ENCODE measurements around the gene PSMB2. TPM values are rescaled to one million over a fixed set of nuclear protein-coding genes. Genes with fewer than 3 reads are reported as not detected.

The PSMB2 gene
- total and polyA plus RNA-seq, 2 of the 8 experiments (the other 6 are each of a cell fraction or from before 2014, with no cell fraction given): 91.4 to 101 TPM

- Histone ChIP-seq H4K20me1 (replicated peaks in 1 of 2; ENCODE audit: control insufficient read depth in 1 of 2, insufficient read depth in 2 of 2, low read length in 2 of 2) (peaks cover 0 to 20% of the 10 kb centered on the region in 2 experiments), H3K4me3 (ENCODE audit: extremely low read depth in 1 of 4, insufficient read depth in 2 of 4, low read depth in 3 of 4, low read length in 4 of 4) (peak overlapping the region in 1 of 4 experiments; percentile 67; a peak in 2 of 8 replicates), H2BK5ac (ENCODE audit: low read depth, low read length) (0 out of 2 replicates have a peak overlapping the region, but pooled peaks have one; percentile 16), H4K8ac (ENCODE audit: extremely low read depth, insufficient read depth, low read length) (no peak overlapping the region; the same call in none of the 2 replicates), H2BK12ac (ENCODE audit: low read depth, low read length) (peak overlapping the region; percentile 11; the same call in 1 of the 2 replicates), H3K9ac (replicated peaks in 1 of 4; ENCODE audit: extremely low read depth in 1 of 4, low read depth in 3 of 4, low read length in 3 of 4) (no peak overlapping the region), H3K18ac (ENCODE audit: extremely low read depth, low read length) (no peak overlapping the region), H3K36me3 (ENCODE audit: control insufficient read depth in 2 of 4, insufficient read depth in 4 of 4, low read length in 3 of 4) (peaks cover 0 to 11% (median 0%) of the 10 kb centered on the region in 4 experiments; a peak in 1 of 8 replicates), H3K27ac (ENCODE audit: low read depth, low read length) (no peak overlapping the region), H3K23me2 (ENCODE audit: low read depth, low read length) (peaks cover 25% of the 10 kb centered on the region), H2AK5ac (ENCODE audit: low read depth, low read length) (no peak overlapping the region), H2BK120ac (replicated peaks; ENCODE audit: low read depth, low read length) (no peak overlapping the region), H2BK20ac (ENCODE audit: low read length) (no peak overlapping the region), H3K27me3 (replicated peaks in 1 of 4; ENCODE audit: control insufficient read depth in 3 of 4, extremely low read depth in 1 of 4, insufficient read depth in 3 of 4, low read length in 3 of 4) (peaks cover 69 to 94% (median 88%) of the 10 kb centered on the region in 4 experiments), H3K4ac (replicated peaks; ENCODE audit: insufficient read length, low read depth, low read length) (no peak overlapping the region), H4K91ac (replicated peaks; ENCODE audit: insufficient read length, low read length) (no peak overlapping the region), H3K4me1 (replicated peaks in 1 of 4; ENCODE audit: control insufficient read depth in 3 of 4, insufficient read depth in 4 of 4, low read length in 3 of 4) (peaks cover 7 to 20% (median 15%) of the 10 kb centered on the region in 4 experiments), H3K9me3 (ENCODE audit: insufficient read depth in 2 of 2, low read depth in 1 of 2, low read length in 1 of 2) (no peaks in the 10 kb centered on the region), H2BK15ac (ENCODE audit: low read length) (no peak overlapping the region; the same call in 1 of the 2 replicates), H2AFZ (ENCODE audit: low read length) (no peak overlapping the region), H3K56ac (replicated peaks; ENCODE audit: insufficient read length, low read depth, low read length) (no peak overlapping the region), H3K79me1 (ENCODE audit: low read depth, low read length) (no peaks in the 10 kb centered on the region), H3K14ac (ENCODE audit: insufficient read length) (no peak overlapping the region), H3K4me2 (ENCODE audit: insufficient read depth in 1 of 2, low read depth in 2 of 2, low read length in 2 of 2) (peak overlapping the region; percentile 84 to 88), H4K5ac (ENCODE audit: insufficient read length, low read depth, low read length) (no peak overlapping the region), H3K79me2 (ENCODE audit: control insufficient read depth in 1 of 2, insufficient read depth in 2 of 2, low read length in 2 of 2) (no peaks in the 10 kb centered on the region), H3K23ac (ENCODE audit: insufficient read length) (no peak overlapping the region)
- peak; percentile 75 for TF ChIP-seq EZH2 (IDR thresholded peaks at IDR 0.05; ENCODE audit: low read depth, low read length, severe bottlenecking)
- TF ChIP-seq SUZ12 (IDR thresholded peaks at IDR 0.05; ENCODE audit: low read length): peak; percentile 20
- TF ChIP-seq HDAC6 (IDR thresholded peaks at IDR 0.05; ENCODE audit: low read depth, low read length): no peak
- TF ChIP-seq BRCA1 (IDR thresholded peaks at IDR 0.05; ENCODE audit: low read depth, low read length): no peak
- TF ChIP-seq CTBP2 (IDR thresholded peaks at IDR 0.05; ENCODE audit: borderline replicate concordance, insufficient read depth, insufficient read length, low read length): peak; percentile 38
- TF ChIP-seq TAF1 (IDR thresholded peaks at IDR 0.05; ENCODE audit: low read depth, low read length): 0 out of 2 replicates have a peak, but pooled peaks have one; percentile 9
- peak; percentile 11 for TF ChIP-seq RNF2 (IDR thresholded peaks at IDR 0.05; ENCODE audit: borderline replicate concordance, low read depth, low read length, missing control alignments, poor library complexity, severe bottlenecking)
- ChIA-PET POLR2A (ENCODE audit: partially characterized antibody) (interaction anchor here (1.1 to 2.2 kb wide), 5 partner anchors 10 to 143 kb away, joined by 3 to 8 read pairs (median 4); partner anchors contain the start of gene C1orf216), CTCF (ENCODE audit: partially characterized antibody) (interaction anchor here (0.5 to 8.5 kb wide), 5 partner anchors 8 to 150 kb away, joined by 3 to 81 read pairs (median 5); partner anchors contain the start of gene C1orf216)
- WGBS, 2 experiments (ENCODE audit: extremely low coverage in 1 of 2, insufficient coverage in 1 of 2, insufficient read length in 1 of 2, insufficient replicate concordance in 2 of 2, low coverage in 1 of 2, low lambda C conversion rate in 2 of 2, missing lambda C conversion rate in 1 of 2): 26% methylated on average over 29 of the region's 30 CpGs; no CpG with 5 or more reads in 1 of the 2 experiments
- no peak for FAIRE-seq
- DNase-seq (ENCODE audit: low read depth in 1 of 2, low spot score in 2 of 2): peak in 1 of 2 experiments; percentile 66
Observed at GRCh38 chr1:35574655-35575415, 66.5 kb downstream of the PSMB2 start.

Measured in H1 (cell line).